GM21529 (cell line): Measurements from ENCODE around the gene RXFP1.

Experiments used
- ATAC-seq: cut with Tn5 transposase; IDR thresholded peaks from one replicate; pipeline ENCODE4 v1.9.1; 2021; ENCODE audit not compliant: unreplicated experiment

Gene RXFP1

DNA sequence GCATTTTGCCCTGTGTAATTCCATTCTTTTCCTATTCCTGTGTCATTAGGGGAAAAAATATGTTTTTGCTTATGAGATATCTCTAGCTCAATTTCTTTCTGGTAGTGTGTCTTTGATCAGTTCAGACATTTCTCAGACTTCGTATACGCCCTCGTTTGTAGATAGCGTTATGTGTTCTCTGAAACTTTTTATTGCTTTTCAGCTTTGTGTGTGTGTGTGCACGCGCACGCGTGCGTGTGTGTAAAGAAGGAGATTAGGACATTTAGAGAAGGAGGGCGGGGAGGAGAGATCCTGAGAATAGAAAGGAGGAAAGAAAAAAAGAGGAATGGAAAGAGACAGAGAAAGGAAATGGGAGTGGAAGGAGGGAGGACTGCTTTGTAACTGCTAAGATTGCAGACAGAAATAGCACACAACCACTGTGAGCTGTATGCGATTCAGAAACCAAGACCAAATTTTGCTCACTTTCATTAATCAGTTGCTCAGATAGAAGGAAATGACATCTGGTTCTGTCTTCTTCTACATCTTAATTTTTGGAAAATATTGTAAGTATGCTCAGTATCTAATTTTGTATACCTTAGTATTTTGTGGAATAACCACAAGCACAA, at the start of gene RXFP1:
TSS of gene RXFP1 (plus strand) at position 399 of the 605 bp plus-strand sequence. CDS start at position 494, 95 bp downstream.
- no peak for ATAC-seq

DNA sequence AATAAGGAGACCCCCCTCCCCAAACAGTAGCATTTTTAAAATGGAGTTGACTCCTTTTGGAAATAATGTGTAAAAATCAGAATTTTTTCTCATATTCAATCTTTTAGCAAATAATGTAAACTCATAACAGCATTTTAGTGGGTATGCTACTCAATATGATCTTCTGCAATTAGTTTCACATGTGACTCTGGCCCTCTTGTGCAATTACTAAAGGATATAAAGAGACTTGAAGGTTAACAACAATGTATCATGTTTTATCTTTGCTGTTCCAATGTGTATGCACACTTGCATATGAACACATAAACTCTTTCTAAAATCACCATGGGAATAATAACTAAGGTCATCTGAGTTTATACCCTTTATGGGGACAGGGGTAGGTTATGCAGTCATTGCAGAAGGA, 39.9 kb upstream of the RXFP1 start:
- ATAC-seq = no peak

DNA sequence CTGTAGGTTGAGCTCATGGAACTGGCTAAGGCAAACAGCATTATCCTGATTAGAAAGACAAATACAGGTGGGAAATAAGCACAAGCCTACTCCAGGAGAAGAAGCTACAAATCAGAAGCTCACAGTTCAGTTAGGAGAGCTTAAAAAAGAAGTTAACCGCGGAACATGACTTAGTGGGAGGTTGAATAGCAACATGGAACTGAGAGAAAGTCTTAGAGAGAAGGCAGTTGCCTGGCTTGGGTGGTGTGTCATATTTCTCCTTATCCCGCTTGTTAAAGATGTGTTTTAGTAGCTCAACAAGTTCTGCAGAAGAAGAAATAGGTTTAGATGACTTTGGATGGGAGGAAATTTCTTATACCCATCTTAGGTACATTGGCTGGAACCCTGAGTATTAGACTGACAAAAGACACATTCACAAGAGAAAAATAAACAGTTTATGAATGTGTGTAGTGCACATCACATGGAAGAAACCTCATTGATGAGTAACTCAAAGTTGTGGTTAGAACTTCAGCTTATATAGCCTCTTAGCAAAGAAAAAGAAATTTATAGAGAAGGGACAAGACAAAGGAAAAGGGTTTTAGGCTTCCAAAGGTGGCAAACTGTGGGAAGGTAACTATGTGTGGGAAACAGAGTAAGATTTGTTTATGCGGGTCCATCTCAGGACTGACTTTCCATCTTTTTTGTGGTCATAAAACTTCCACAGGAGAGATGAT, 37.4 kb upstream of the RXFP1 start:
- ATAC-seq = no peak

DNA sequence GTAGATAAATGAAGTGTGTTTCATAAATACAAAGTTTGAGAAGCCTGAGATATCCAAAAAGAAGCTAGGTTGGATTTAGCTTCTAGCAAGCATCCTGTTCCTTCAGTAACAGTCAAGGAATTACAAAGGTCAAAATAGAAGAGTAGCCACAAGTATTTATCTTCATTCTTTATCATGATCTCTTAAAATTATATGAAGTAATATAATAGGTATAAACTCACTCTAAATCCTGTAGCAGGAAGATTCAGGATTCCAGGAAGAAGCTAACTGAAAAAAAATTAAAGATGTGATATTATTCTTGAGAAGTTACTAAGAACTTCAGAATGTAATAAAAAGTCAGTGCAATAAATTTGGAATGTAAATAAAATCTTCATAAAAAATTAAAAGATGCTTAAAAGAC, 31.1 kb upstream of the RXFP1 start:
- ATAC-seq = no peak

DNA sequence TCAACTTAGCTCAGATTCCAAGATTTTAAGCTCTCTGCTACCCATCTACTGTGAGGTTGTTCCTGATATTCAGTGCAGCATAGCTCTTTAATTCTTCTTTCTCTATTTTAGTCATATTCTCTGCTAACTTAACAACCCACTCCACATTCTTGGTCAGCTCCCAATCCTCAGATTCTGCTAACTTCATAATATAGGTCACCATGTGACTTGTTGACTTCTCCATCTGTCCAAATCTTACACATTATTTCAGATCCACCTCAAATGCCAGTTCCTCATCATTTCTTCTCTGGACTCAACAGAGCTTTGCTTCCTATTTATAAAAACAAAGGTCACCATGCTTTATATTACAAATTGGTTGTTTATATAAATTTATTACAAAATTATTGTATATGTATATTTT, 29.3 kb upstream of the RXFP1 start:
- no peak for ATAC-seq

DNA sequence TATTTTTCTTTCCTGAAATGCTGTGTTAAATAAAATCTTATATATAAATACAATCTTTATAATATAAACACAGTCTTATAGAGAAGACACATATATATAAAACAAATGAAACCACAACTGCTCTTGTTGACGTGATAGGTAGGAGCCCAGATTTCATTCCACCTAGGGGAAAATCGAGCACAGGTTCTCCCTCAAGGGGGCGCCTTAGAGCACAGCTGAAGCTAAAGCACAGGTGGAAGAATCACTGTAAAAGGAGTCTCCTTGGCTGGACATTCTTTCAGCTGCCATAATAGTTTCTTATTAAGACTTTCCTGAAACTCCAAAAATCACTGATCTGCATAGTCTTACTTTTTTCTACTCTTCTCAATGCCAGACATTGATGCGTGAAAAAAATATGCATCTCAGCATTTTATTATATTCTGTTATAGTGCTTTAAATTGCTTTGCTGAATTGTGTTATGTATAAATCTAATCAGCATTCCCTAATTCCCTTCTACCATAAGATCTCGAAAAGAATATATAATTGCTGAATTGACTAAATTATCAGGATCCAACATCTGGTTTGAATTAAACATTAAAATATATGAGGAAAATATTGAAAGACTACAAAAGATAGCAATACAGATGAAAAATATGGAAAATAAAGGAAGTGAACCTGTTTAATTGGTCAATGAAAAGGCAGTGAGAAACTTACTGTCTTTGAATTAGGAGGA, 25.5 kb upstream of the RXFP1 start:
- ATAC-seq = peak; percentile 68

DNA sequence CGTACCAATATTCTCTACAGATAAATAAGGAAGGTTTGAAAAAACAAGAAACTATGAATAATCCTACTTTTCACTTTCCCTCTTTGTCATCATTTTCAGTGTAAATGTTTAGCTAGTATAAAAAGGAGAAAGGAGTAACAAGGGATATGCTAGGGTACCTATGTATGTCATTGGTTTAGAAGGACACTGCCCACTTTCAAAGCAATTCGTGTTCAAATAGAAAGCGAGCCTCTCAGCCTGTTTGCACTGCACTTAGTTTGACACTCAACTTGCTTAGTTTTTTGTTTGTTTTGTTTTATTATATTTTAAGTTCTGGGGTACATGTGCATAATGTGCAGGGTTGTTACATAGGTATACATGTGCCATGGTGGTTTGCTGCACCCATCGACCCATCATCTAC, 21.6 kb upstream of the RXFP1 start:
- ATAC-seq = no peak

DNA sequence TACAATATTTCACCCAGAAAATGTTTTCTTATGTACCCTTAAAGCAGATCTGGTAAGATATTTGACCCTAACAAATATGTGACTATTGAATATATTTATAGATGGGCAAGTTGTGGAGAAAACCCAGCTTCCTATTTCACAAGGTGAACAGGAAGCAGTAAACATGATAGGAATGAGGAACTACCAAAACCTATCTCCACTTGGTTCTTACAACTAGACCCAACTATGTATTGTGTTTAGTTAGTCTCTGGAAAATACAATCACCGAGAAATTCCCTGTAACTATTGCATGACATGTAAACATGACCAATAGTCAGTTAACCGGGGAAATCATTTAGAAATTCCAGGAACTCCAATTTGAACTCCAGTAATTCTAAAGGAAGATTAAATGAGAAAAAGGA, 8.4 kb upstream of the RXFP1 start:
- no peak for ATAC-seq

DNA sequence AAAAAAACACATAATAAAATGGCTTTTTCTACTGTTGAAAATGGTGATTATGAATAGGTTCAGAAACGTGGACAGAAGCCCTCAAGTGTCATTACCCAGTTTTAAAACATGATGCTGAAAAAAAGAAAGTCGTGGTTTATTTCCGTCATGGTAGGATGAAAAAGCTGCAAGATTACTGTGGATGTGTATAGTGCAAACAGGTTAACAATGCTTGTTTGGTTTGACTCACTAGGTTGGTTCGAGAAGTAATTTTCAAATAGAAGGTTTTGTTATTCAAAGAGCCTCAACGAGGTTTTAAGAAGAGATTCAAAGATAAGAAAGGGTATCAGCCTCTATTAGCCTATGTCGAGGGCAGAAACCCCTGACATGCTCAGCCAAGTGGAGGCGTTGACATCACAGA, 2.5 kb upstream of the RXFP1 start:
- ATAC-seq = no peak

DNA sequence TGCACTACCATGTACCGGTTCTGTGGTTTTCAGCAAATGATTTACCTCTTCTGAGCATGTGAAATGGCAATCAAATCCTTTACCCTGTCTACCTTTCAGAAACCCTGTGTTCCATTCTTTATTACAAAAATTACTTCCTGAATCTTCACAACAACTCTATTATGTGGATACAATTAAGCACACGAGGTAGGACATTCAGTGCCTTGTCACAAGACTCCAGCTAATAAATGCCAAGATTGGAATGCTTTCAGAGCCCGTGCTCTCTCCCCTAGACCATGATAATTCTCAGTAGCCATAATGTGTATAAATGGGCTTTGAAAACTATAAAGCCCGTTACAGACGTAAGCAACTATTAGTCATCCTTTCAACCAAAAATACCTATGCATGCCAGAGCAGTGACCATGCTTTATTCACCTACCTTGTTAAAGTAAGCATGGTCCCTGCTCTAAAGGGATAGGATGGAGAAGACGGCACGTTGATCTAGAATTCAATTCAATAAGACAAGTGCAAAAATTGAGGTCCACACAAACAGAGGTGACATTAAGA, 2.4 kb downstream of the RXFP1 start:
- no peak for ATAC-seq

DNA sequence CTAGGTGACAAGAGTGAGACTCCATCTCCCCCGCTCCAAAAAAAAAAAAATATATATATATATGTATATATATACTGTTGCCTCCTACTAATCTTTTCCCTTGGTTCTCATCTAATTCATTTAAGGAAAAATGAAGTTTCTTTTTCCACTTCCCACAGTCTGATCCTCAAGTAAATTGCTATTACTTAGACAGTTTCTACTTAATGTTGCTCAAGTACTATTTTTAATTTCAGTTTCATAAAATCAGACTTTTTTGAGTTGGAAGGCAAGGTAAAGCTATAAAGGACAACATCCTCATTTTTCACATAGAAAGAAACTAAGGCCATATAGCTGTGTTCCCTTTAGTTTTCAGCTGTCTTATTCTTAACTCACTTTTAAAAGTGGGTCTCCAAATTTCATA, 5.8 kb downstream of the RXFP1 start:
- no peak for ATAC-seq

DNA sequence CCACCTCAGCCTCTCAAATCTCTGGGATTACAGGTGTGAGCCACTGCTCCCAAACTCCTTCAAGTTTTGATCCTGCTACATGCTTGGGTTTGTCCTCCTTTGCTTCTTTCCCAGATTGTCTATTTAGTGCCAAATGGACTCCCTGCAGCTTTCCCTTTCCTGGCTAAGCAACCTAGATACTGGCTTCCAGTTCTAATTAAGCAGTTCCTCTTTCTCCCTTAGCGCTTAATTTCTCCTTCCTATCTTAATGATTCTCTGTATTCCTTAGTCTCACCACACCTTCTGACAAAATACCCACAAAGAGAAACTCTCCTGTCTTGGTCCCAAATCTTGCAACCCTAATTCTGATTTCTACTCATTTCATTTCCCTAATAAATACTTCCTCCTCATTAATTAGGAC, 7.8 kb downstream of the RXFP1 start:
- no peak for ATAC-seq

DNA sequence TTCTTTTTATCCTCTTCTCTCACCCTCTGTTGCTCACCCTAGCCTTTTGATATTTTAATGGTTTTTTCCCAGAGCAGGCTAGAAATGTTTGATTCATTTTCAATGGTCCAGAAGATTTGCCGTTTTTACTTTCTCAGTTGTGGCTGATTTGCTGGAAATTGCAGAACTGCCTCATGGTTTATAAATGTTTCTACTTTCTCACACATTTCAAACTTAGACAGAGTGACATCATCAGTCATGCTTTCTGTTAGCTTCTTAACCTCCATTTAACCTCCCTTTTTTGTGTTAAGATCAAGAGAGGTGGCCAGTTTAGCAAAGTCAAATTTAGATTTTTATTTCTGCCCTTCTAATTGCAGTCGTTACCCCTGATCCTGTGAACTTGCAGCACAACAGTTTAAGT, 8.7 kb downstream of the RXFP1 start:
- no peak for ATAC-seq

DNA sequence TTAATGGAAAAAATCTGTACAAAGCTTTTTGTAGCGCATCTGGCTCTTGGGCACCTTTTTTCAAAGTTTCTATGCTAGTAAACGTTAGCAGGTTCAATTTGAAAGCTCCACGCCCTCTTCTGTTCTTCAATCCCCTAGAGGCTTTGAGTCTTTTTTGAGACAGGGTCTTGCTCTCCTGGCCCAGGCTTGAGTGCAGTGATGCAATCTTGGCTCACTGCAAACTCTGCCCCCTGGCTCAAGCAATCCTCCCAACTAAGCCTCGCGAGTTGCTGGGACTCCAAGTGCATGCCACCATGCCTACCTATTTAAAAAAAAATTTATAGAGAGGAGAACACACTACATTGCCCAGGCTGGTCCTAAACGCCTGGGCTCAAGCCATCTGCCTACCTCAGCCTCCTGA, 9.2 kb downstream of the RXFP1 start:
- ATAC-seq = no peak

DNA sequence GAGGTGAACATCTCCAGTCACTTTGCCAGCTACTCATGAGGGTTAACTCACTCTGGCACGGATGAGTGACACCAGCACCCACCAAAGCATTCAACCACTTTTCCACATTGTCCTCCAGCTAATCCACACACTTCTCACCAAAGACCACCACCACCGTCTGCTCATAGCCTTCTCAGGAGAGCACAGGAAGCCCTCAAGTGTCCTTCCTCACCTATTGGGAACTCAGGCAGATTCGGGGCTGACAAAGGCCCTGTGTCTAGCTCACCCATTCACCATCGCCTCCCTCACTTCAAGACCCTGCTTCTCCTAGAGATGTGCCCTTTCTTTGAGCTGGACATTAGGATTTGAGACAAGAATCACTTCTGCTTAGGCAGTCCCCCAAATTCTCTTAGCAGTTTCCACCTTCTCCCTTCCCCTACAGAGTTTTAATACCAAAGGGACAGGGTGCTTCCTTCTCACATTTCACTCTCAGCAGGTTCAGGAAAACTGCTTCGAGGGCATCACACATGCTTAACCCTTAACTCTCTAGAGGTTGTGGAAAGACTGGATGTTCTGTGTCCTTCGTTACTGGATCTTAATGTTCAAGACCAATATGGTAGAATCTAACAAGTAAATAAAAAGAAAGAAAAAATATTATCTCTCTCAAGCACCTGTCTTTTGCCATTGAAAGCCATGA, 11.0 kb downstream of the RXFP1 start:
- no peak for ATAC-seq

DNA sequence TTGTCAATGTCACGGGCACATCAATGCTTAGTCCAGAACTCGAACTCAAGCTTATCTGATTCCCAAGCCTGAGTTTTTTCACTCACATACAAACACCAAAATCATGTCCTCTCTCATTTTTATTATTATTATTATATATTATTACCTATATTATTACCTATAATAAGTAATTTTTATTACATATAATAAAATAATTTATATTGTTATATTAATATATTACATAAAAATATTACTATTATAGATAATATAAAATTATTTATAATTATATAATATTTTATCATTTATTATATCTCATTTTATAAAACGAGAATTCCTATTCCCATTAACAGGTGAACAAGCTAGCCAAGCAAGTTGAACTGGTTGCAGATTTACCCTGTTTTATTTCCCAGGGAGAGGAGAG, 13.0 kb downstream of the RXFP1 start:
- no peak for ATAC-seq

DNA sequence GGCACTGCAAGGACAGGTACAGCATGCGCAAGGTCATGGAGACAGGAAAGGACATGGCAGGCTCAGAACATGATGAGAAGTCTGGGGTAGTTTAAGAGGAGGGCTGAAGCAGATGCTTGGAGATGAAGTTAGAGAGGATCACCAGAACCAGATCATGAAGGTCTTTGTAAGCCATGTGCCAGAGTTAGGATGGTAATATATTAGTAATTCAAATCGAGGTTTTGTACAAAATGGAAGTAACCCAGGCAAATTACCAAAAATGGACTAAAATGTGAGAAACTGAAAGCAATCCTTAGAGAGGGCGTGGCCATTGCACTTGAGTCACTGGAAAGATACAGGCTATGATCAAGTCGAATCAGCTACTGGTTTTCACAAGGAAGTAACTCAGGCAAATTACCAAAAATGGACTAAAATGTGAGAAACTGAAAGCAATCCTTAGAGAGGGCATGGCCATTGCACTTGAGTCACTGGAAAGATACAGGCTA, 13.5 kb downstream of the RXFP1 start:
- ATAC-seq = peak; percentile 55

DNA sequence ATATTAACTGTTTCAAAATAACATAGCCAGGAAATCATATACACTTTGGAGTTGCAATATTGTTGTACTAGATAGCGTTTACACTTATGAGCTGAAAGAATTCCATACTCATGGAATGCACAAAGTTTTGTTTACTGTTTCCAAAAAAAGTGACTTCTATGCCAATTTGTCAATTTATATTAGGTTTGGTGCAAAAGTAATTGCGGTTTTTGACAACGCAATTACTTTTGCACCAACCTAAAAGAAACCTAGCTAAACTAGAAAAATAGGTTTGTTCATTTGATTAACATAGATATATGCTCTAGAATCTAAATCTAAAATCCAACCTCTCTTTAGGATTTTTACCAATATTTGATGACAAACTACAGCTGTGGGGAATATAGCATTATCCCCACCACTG, 15.2 kb downstream of the RXFP1 start:
- no peak for ATAC-seq

DNA sequence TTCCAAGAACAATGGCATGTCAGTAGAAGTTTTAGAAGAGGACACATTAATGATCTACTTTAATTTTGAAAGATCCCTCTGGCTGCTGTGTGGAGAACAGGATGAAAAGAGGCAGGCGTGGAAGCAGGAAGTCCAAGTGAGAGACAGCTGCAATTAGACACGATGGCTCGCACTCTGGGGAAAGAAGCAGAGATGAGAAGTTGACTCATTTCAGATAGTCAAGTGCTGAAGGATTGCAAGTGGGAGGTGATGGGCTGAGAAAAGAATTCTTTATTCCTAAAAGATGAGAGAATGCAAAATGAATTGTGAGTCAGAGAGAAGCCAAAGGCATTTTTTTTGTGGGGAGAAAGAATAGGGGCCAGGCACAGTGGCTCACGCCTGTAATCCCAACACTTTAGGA, 16.5 kb downstream of the RXFP1 start:
- ATAC-seq = no peak

DNA sequence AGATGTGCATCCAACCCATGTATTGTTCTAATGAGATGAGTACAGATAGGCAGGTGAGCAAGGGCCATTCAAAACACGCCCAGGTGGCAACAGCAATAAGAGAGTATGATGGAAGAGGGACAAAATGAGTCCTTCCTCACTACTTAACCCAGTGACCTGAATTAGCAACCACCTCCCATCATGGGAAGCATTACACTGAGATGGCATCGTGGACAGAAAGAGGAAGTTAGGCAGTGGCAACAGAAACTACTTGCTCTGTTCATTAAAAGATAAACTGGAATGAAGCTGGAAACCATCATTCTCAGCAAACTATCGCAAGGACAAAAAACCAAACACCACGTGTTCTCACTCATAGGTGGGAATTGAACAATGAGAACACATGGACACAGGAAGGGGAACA, 17.2 kb downstream of the RXFP1 start:
- no peak for ATAC-seq

DNA sequence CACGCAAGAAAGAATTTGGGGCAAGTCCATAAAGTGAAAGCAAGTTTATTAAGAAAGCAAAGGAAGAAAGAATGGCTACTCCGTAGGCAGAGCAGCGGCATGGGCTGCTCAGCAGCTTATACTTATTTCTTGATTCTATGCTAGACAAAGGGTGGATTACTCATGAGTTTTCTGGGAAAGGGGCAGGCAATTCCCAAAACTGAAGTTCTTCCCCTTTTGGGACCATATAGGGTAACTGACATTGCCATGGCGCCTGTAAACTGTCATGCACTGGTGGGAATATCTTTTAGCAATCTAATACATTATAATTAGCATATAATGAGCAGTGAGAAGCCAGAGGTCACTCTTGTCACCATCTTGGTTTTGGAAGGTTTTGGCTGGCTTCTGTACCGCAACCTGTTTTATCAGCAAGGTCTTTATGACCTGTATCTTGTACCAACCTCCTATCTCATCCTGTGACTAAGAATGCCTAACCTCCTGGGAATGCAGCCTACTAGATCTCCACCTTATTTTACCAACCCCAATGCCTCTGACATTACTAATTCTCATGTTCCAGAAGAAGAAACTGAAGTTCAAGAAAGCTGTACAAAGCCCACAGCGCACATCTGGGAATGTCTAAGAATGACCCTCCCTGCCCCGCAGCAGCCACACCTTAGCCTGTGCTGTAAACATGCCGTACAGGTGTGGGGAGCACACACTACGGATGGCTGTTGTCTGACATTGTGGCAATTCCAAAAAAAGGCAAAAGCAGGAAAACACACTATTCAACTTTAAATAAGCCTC, 18.6 kb downstream of the RXFP1 start:
- ATAC-seq = no peak
